Measurements from ENCODE around the gene SEMA4C. TPM values are rescaled to one million over a fixed set of nuclear protein-coding genes. Genes with fewer than 3 reads are reported as not detected.

SEMA4C gene
- total RNA-seq, 1 donor from 2014 or later = 22.7 TPM

- DNase-seq (ENCODE audit: missing footprints) (peak; percentile 97), ATAC-seq (peak; percentile 97)
- intact Hi-C loops (cut with DNase I) = loop anchor here (1.0 to 5.0 kb wide), 5 partner anchors 10 to 102 kb away; partner anchors contain the start of genes CNNM3 and CNNM4
Observed at GRCh38 chr2:96857667-96858372, 12.1 kb downstream of the SEMA4C start, which contains the start of gene ANKRD39. Gene ANKRD39 (minus strand): TSS chr2:96858016. CDS start chr2:96857987, 29 bp downstream.

GRCh38 chr2:96856776-96857666 lies 12.9 kb downstream of the SEMA4C start:
- DNase-seq (ENCODE audit: missing footprints) = no peak
- ATAC-seq = no peak
- intact Hi-C loops (cut with DNase I) = loop anchor here (5.0 kb wide), 2 partner anchors 40 to 95 kb away; partner anchors contain the start of genes CNNM3 and CNNM4

- ATAC-seq (no peak), DNase-seq (ENCODE audit: missing footprints) (no peak)
- intact Hi-C loops (cut with DNase I) = no loop called here
Observed at GRCh38 chr2:96853321-96853720, 16.6 kb downstream of the SEMA4C start.

- ATAC-seq = no peak
- DNase-seq (ENCODE audit: missing footprints) = no peak
- intact Hi-C loops (cut with DNase I) = no loop called here
Observed at GRCh38 chr2:96852667-96853066, 17.2 kb downstream of the SEMA4C start.

GRCh38 chr2:96848264-96848663 lies 21.6 kb downstream of the SEMA4C start:
- DNase-seq (ENCODE audit: missing footprints) (no peak), ATAC-seq (no peak)
- intact Hi-C loops (cut with DNase I) = no loop called here

GRCh38 chr2:96847586-96847985 lies 22.3 kb downstream of the SEMA4C start:
- no peak for DNase-seq (ENCODE audit: missing footprints)
- ATAC-seq = no peak
- intact Hi-C loops (cut with DNase I) = no loop called here

GRCh38 chr2:96846825-96847224 lies 23.1 kb downstream of the SEMA4C start:
- ATAC-seq = no peak
- no peak for DNase-seq (ENCODE audit: missing footprints)
- intact Hi-C loops (cut with DNase I) = no loop called here

- intact Hi-C loops (cut with DNase I) = no loop called here
- no peak for ATAC-seq
- no peak for DNase-seq (ENCODE audit: missing footprints)
Observed at GRCh38 chr2:96844405-96844808, 25.5 kb downstream of the SEMA4C start.

- no peak for DNase-seq (ENCODE audit: missing footprints)
- peak; percentile 37 for ATAC-seq
- intact Hi-C loops (cut with DNase I) = no loop called here
Observed at GRCh38 chr2:96843538-96844268, 26.2 kb downstream of the SEMA4C start, which contains the start of gene ANKRD23. Gene ANKRD23 (minus strand): TSS chr2:96844021. CDS start chr2:96843992, 29 bp downstream.

- DNase-seq (ENCODE audit: missing footprints) (no peak), ATAC-seq (peak; percentile 80)
- intact Hi-C loops (cut with DNase I) = no loop called here
Observed at GRCh38 chr2:96842600-96842999, 27.3 kb downstream of the SEMA4C start.

- ATAC-seq (peak; percentile 10), DNase-seq (ENCODE audit: missing footprints) (no peak)
- intact Hi-C loops (cut with DNase I) = no loop called here
Observed at GRCh38 chr2:96841701-96842495, 28.0 kb downstream of the SEMA4C start.

GRCh38 chr2:96839875-96840850 lies 29.7 kb downstream of the SEMA4C start:
- no peak for DNase-seq (ENCODE audit: missing footprints)
- ATAC-seq = no peak
- intact Hi-C loops (cut with DNase I) = no loop called here

- intact Hi-C loops (cut with DNase I) = no loop called here
- peak; percentile 90 for DNase-seq (ENCODE audit: missing footprints)
- ATAC-seq = peak; percentile 15
Observed at GRCh38 chr2:96839293-96839874, 30.5 kb downstream of the SEMA4C start.

- intact Hi-C loops (cut with DNase I) = no loop called here
- DNase-seq (ENCODE audit: missing footprints) (no peak), ATAC-seq (no peak)
Observed at GRCh38 chr2:96838345-96839292, 31.3 kb downstream of the SEMA4C start.

GRCh38 chr2:96837575-96837974 lies 32.3 kb downstream of the SEMA4C start:
- DNase-seq (ENCODE audit: missing footprints) = no peak
- intact Hi-C loops (cut with DNase I) = no loop called here
- ATAC-seq = no peak

GRCh38 chr2:96835830-96836229 lies 34.0 kb downstream of the SEMA4C start:
- no peak for ATAC-seq
- no peak for DNase-seq (ENCODE audit: missing footprints)
- intact Hi-C loops (cut with DNase I) = no loop called here

Data from Right ventricle myocardium inferior (tissue), 1 donor.